Measurements from ENCODE around the gene FAM20A.
A peak's percentile ranks its signal among the peaks of the same experiment; 100 is the strongest.

The FAM20A gene

GRCh38 chr17:68565661-68566441, 35.3 kb downstream of the FAM20A start:
- no peak for DNase-seq (ENCODE audit: low read depth)

- DNase-seq (ENCODE audit: low read depth) = no peak
Observed at GRCh38 chr17:68564415-68565111, 36.6 kb downstream of the FAM20A start.

GRCh38 chr17:68562736-68563135, 38.4 kb downstream of the FAM20A start:
- peak; percentile 77 for DNase-seq (ENCODE audit: low read depth)

GRCh38 chr17:68560966-68561720, 40.0 kb downstream of the FAM20A start:
- DNase-seq (ENCODE audit: low read depth) = no peak

- no peak for DNase-seq (ENCODE audit: low read depth)
Observed at GRCh38 chr17:68559316-68559715, 41.9 kb downstream of the FAM20A start.

GRCh38 chr17:68556551-68556950, 44.6 kb downstream of the FAM20A start:
- DNase-seq (ENCODE audit: low read depth) = no peak

GRCh38 chr17:68544111-68544915, 56.9 kb downstream of the FAM20A start:
- DNase-seq (ENCODE audit: low read depth) = no peak

GRCh38 chr17:68542698-68543463, 58.3 kb downstream of the FAM20A start:
- DNase-seq (ENCODE audit: low read depth) = no peak

- no peak for DNase-seq (ENCODE audit: low read depth)
Observed at GRCh38 chr17:68541816-68542215, 59.4 kb downstream of the FAM20A start.

GRCh38 chr17:68540981-68541380, 60.2 kb downstream of the FAM20A start:
- no peak for DNase-seq (ENCODE audit: low read depth)

- peak; percentile 6 for DNase-seq (ENCODE audit: low read depth)
Observed at GRCh38 chr17:68539548-68540467, 61.4 kb downstream of the FAM20A start.

GRCh38 chr17:68535922-68536321, 65.2 kb downstream of the FAM20A start:
- DNase-seq (ENCODE audit: low read depth) = no peak

GRCh38 chr17:68534695-68535088, 66.5 kb downstream of the FAM20A start:
- DNase-seq (ENCODE audit: low read depth) = no peak

GRCh38 chr17:68533887-68534694, 67.1 kb downstream of the FAM20A start:
- DNase-seq (ENCODE audit: low read depth) = peak; percentile 13

GRCh38 chr17:68532826-68533225, 68.3 kb downstream of the FAM20A start:
- no peak for DNase-seq (ENCODE audit: low read depth)

GRCh38 chr17:68531252-68531651, 69.9 kb downstream of the FAM20A start:
- no peak for DNase-seq (ENCODE audit: low read depth)

- DNase-seq (ENCODE audit: low read depth) = no peak
Observed at GRCh38 chr17:68527314-68527713, 73.9 kb downstream of the FAM20A start.

GRCh38 chr17:68526548-68526947, 74.6 kb downstream of the FAM20A start:
- DNase-seq (ENCODE audit: low read depth) = no peak

GRCh38 chr17:68522266-68522665, 78.9 kb downstream of the FAM20A start:
- no peak for DNase-seq (ENCODE audit: low read depth)

Data from GM04503 (cell line).